Measurements from ENCODE around the gene B4GALNT4.

- TF ChIP-seq RFX5 (IDR thresholded peaks at IDR 0.05): no peak
- no peak for TF ChIP-seq RCOR1 (IDR thresholded peaks at IDR 0.05; ENCODE audit: low read depth, low read length)
- no peak for TF ChIP-seq PHF8 (IDR thresholded peaks at IDR 0.05; ENCODE audit: borderline replicate concordance, low read depth)
- TF ChIP-seq REST (IDR thresholded peaks at IDR 0.05): no peak
- TF ChIP-seq USF2 (IDR thresholded peaks at IDR 0.05): no peak
- TF ChIP-seq CTCF (IDR thresholded peaks at IDR 0.05): no peak
- TF ChIP-seq ELK1 (IDR thresholded peaks at IDR 0.05; ENCODE audit: low read depth, low read length): no peak
- TF ChIP-seq SMC3 (IDR thresholded peaks at IDR 0.05): no peak
- TF ChIP-seq TP53 (CRISPR knock-in tag; IDR thresholded peaks at IDR 0.05): no peak
- TF ChIP-seq MAX (IDR thresholded peaks at IDR 0.05): no peak
- TF ChIP-seq EP300 (IDR thresholded peaks at IDR 0.05): no peak
- TF ChIP-seq CBX8 (IDR thresholded peaks at IDR 0.05): no peak
Measured at GRCh38 chr11:416757-417621, 47.7 kb downstream of the B4GALNT4 start.
